Body of pancreas (tissue), 4 donors: ENCODE results near the gene F2.

Experiments used
- POLR2A ChIP-seq, 3 donors: fragments of 450-650 bp; IDR thresholded peaks; one replicate each; pipeline ENCODE4 v1.6.1; 2016; ENCODE audit warnings: antibody characterized with exemption in 3 of 3, mild to moderate bottlenecking in 2 of 3
- TF ChIP-seq, protein P1 (sequence below), 7 experiments: fragments of 450-650 bp in 4 of 7; fragments of 200-600 bp in 3 of 7; sonication (generic) in 3 of 7; IDR thresholded peaks; one replicate each; pipeline ENCODE4 v1.5.1; 2016 to 2019; ENCODE audit warnings: antibody characterized with exemption in 7 of 7

DNA sequence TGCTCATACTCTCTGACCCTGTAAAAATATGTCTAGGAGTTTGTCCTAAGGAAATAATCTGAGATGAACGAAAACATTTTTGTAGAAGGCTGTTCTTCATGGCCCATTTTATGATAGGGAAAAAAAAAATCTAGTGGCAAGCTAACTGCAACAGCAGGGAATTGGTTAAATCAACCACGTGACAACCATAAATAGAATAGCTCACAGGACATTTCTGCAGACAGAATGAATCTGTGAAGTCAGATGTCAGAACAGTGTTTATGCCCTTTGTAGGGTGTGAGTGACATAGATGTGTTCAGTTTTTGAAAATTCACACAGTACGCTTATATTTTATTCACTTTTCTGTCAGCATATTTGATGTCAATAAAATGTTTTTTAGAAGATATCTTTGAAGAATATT lies 34.6 kb upstream of the F2 start:
- TF ChIP-seq, protein P1, sequence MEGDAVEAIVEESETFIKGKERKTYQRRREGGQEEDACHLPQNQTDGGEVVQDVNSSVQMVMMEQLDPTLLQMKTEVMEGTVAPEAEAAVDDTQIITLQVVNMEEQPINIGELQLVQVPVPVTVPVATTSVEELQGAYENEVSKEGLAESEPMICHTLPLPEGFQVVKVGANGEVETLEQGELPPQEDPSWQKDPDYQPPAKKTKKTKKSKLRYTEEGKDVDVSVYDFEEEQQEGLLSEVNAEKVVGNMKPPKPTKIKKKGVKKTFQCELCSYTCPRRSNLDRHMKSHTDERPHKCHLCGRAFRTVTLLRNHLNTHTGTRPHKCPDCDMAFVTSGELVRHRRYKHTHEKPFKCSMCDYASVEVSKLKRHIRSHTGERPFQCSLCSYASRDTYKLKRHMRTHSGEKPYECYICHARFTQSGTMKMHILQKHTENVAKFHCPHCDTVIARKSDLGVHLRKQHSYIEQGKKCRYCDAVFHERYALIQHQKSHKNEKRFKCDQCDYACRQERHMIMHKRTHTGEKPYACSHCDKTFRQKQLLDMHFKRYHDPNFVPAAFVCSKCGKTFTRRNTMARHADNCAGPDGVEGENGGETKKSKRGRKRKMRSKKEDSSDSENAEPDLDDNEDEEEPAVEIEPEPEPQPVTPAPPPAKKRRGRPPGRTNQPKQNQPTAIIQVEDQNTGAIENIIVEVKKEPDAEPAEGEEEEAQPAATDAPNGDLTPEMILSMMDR (IDR thresholded peaks at IDR 0.05), result no peak
- TF ChIP-seq POLR2A (IDR thresholded peaks at IDR 0.05), result no peak
